GM21381 (cell line): Measurements from ENCODE around the gene ECI1.

ENCODE experiments used
- ATAC-seq: cut with Tn5 transposase; IDR thresholded peaks from one replicate; pipeline ENCODE4 v1.9.1; 2021; ENCODE audit warnings: mild to moderate bottlenecking, moderate library complexity; ENCODE audit not compliant: unreplicated experiment

Gene ECI1

GRCh38 chr16:2197765-2198164 lies 53.6 kb downstream of the ECI1 start:
- no peak for ATAC-seq

- ATAC-seq: no peak
These were observed 54.3 kb downstream of the ECI1 start for GRCh38 chr16:2196981-2197511.

GRCh38 chr16:2196162-2196980 lies 55.0 kb downstream of the ECI1 start, which contains the start of gene CASKIN1:
Gene CASKIN1 (minus strand): TSS chr16:2196605. CDS start chr16:2196432, 173 bp downstream.
- ATAC-seq: no peak

GRCh38 chr16:2195322-2196161 lies 55.8 kb downstream of the ECI1 start:
- no peak for ATAC-seq

GRCh38 chr16:2194852-2195321 lies 56.5 kb downstream of the ECI1 start:
- no peak for ATAC-seq

GRCh38 chr16:2194166-2194834 lies 57.1 kb downstream of the ECI1 start:
- no peak for ATAC-seq

GRCh38 chr16:2191446-2191706 lies 60.0 kb downstream of the ECI1 start:
- ATAC-seq: no peak

GRCh38 chr16:2190659-2191445 lies 60.5 kb downstream of the ECI1 start:
- no peak for ATAC-seq

GRCh38 chr16:2190002-2190658 lies 61.3 kb downstream of the ECI1 start:
- no peak for ATAC-seq
